Esophagus muscularis mucosa (tissue), 3 donors: Measurements from ENCODE around the gene RIMS1.

Experiments used
- CTCF ChIP-seq, 3 experiments: fragments of 200-600 bp in 2 of 3; fragments of 450-650 bp in 1 of 3; sonication (generic) in 2 of 3; IDR thresholded peaks; one replicate each; pipeline ENCODE4 v1.5.1; 2017 to 2019; ENCODE audit warnings: antibody characterized with exemption in 3 of 3, mild to moderate bottlenecking in 2 of 3, moderate library complexity in 1 of 3
- POLR2A ChIP-seq: fragments of 450-650 bp; IDR thresholded peaks from one replicate; pipeline ENCODE4 v1.6.1; 2017; ENCODE audit warnings: antibody characterized with exemption, moderate library complexity, mild to moderate bottlenecking, low read depth

DNA sequence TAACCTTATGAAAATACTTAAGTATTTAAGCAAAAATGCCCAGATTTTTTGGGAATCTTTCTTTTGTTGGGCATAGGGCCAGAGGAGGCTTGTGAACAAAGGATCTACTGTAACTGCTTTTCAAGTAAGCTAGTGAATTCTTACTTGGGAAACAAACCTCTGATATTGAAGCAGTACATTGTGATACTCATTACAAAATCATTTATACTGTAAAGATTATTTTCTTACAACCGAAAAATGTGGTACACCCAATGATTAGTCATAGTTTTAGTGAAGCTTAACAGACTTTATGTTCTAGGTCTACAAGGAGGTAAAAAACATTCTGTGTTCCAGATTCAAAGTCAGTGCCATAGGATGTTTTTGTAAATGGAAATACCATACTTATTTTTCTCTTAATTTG, 462.6 kb downstream of the RIMS1 start:
- TF ChIP-seq CTCF (IDR thresholded peaks at IDR 0.05) (no peak), POLR2A (no peak)
